Panc1 (cell line): ENCODE data around the gene SH3BGR. TPM values are rescaled to one million over a fixed set of nuclear protein-coding genes. Genes with fewer than 3 reads are reported as not detected.

Source experiments
- ATAC-seq: fragments of 200-7000 bp; cut with Tn5 transposase; 2 replicates; pipeline ENCODE4 v1.9.1; 2020; ENCODE audit warnings: mild to moderate bottlenecking, moderate library complexity
- BruUV-seq: library from RNA; stranded (reverse); fragments of 400-500 nt; replicated peaks from 2 replicates; lab custom pipeline; 2021; lab: Mats Ljungman, UMichigan
- CTCF ChIA-PET: fragments of 300-600 bp; sonication (Branson Sonifier 250); formaldehyde crosslinking; loops from one replicate; lab custom pipeline; 2022; ENCODE audit warnings: antibody characterized with exemption; lab: Charles Lee
- POLR2A ChIA-PET: fragments of 300-600 bp; sonication (Branson Sonifier 250); formaldehyde crosslinking; loops from one replicate; lab custom pipeline; 2022; ENCODE audit warnings: antibody characterized with exemption; lab: Charles Lee
- DNase-seq: peaks from one replicate; pipeline ENCODE4 v3.0.0-alpha.2; 2010; ENCODE audit warnings: low read depth, low spot score
- H3K27ac ChIP-seq: 2 replicates; pipeline ENCODE4 v1.5.1; 2011; ENCODE audit warnings: mild to moderate bottlenecking, low read length, inconsistent platforms
- H3K27me3 ChIP-seq: fragments of 200-500 bp; sonication (Bioruptor generic); 2 replicates; pipeline ENCODE4 v1.6.0; 2014; ENCODE audit warnings: low read length, inconsistent platforms; ENCODE audit not compliant: control insufficient read depth, insufficient read depth
- H3K36me3 ChIP-seq: fragments of 200-500 bp; sonication (Bioruptor generic); 2 replicates; pipeline ENCODE4 v1.5.1; 2014; ENCODE audit warnings: inconsistent platforms, mild to moderate bottlenecking, low read length, moderate library complexity; ENCODE audit not compliant: control insufficient read depth, insufficient read depth
- H3K4me1 ChIP-seq: 2 replicates; pipeline ENCODE4 v1.5.1; 2011; ENCODE audit warnings: inconsistent platforms, mild to moderate bottlenecking, low read length, moderate library complexity; ENCODE audit not compliant: control insufficient read depth, insufficient read depth
- H3K4me3 ChIP-seq, 2 experiments: 2 replicates each; pipeline ENCODE4 v1.5.1; 2011 to 2012; ENCODE audit warnings: low read depth in 2 of 2, low read length in 2 of 2, mild to moderate bottlenecking in 2 of 2, inconsistent platforms in 1 of 2, moderate library complexity in 1 of 2
- H3K9me3 ChIP-seq: fragments of 200-500 bp; sonication (Bioruptor generic); 2 replicates; pipeline ENCODE4 v1.5.1; 2014; ENCODE audit warnings: low read depth, mild to moderate bottlenecking, inconsistent platforms, low read length, moderate library complexity; ENCODE audit not compliant: control insufficient read depth, insufficient read depth
- CTCF ChIP-seq: fragments of 450-650 bp; IDR thresholded peaks from 2 replicates; pipeline ENCODE4 v1.5.1; 2017; ENCODE audit warnings: mild to moderate bottlenecking
- POLR2AphosphoS5 ChIP-seq: IDR thresholded peaks from 2 replicates; pipeline ENCODE4 v1.6.1; 2012; ENCODE audit warnings: mild to moderate bottlenecking, low read depth, low read length, moderate library complexity
- REST ChIP-seq, 2 experiments: IDR thresholded peaks; 2 replicates each; pipeline ENCODE4 v1.6.1; 2011 to 2012; ENCODE audit warnings: low read depth in 2 of 2, control low read depth in 1 of 2, low read length in 1 of 2, mild to moderate bottlenecking in 1 of 2, moderate library complexity in 1 of 2; ENCODE audit not compliant: insufficient read depth in 1 of 2
- SIN3A ChIP-seq: IDR thresholded peaks from 2 replicates; pipeline ENCODE4 v1.6.1; 2012; ENCODE audit warnings: low read depth, mild to moderate bottlenecking, low read length, moderate library complexity, borderline replicate concordance; ENCODE audit not compliant: insufficient read depth
- TCF7L2 ChIP-seq: IDR thresholded peaks from 2 replicates; pipeline ENCODE4 v1.6.1; 2011; ENCODE audit warnings: mild to moderate bottlenecking, low read depth, low read length, inconsistent platforms
- in situ Hi-C: cut with HindIII; loops from 2 replicates; pipeline ENCODE4 v1.10.0; 2016; ENCODE audit warnings: low sequenced_read_pairs, low pct_unique_long_range_greater_than_20kb
- intact Hi-C: fragments of 100-400 bp; cut with micrococcal nuclease; formaldehyde crosslinking; loops from one replicate; pipeline ENCODE4 v1.10.0; 2022; ENCODE audit not compliant: unreplicated experiment
- total RNA-seq: library from RNA; stranded (reverse); gene quantifications from one replicate; pipeline ENCODE4 v1.2.1, GENCODE V29; 2021; ENCODE audit not compliant: unreplicated experiment

SH3BGR gene
- total RNA-seq, 1 experiment from 2014 or later, result 1.7 TPM

- no peaks in the 10 kb centered on the region; the same call in 1 of the 2 replicates for H3K36me3 ChIP-seq
- TF ChIP-seq REST (IDR thresholded peaks at IDR 0.05; ENCODE audit: insufficient read depth in 1 of 2, low read depth in 2 of 2, low read length in 1 of 2) (no peak), SIN3A (no peak), TCF7L2 (no peak), POLR2AphosphoS5 (no peak), CTCF (no peak)
- H3K27me3 ChIP-seq, result no peaks in the 10 kb centered on the region
- intact Hi-C loops (no loop called here), in situ Hi-C loops (no loop called here)
- DNase-seq, result no peak
- ChIA-PET POLR2A (no interaction called here), CTCF (no interaction called here)
- H3K9me3 ChIP-seq, result no peaks in the 10 kb centered on the region
- no peak for ATAC-seq
- no TSS peak for BruUV-seq
- no peaks in the 10 kb centered on the region for H3K4me1 ChIP-seq
- no peak overlapping the region for H3K4me3 ChIP-seq
- H3K27ac ChIP-seq, result no peak overlapping the region
Measured at GRCh38 chr21:39452970-39453342, 1.2 kb downstream of the SH3BGR start.

GRCh38 chr21:39453571-39454179 is 1.9 kb downstream of the SH3BGR start:
- H3K27me3 ChIP-seq, result no peaks in the 10 kb centered on the region
- CTCF ChIA-PET, result no interaction called here
- H3K36me3 ChIP-seq, result no peaks in the 10 kb centered on the region; the same call in 1 of the 2 replicates
- POLR2A ChIA-PET, result no interaction called here
- H3K4me1 ChIP-seq, result no peaks in the 10 kb centered on the region
- H3K4me3 ChIP-seq, result no peak overlapping the region
- no peak for DNase-seq
- no peak overlapping the region for H3K27ac ChIP-seq
- ATAC-seq, result no peak
- TF ChIP-seq REST (IDR thresholded peaks at IDR 0.05; ENCODE audit: insufficient read depth in 1 of 2, low read depth in 2 of 2, low read length in 1 of 2) (no peak), CTCF (no peak), TCF7L2 (no peak), SIN3A (no peak), POLR2AphosphoS5 (no peak)
- intact Hi-C loops, result no loop called here
- in situ Hi-C loops, result no loop called here
- no TSS peak for BruUV-seq
- H3K9me3 ChIP-seq, result no peaks in the 10 kb centered on the region
